Mucosa of rectum (tissue), 2 donors: ENCODE measurements around the gene GPSM1.

Experiments
- H3K27ac ChIP-seq, 2 donors: one replicate each; pipeline ENCODE4 v1.7.0; 2013; ENCODE audit warnings: inconsistent platforms in 2 of 2, low read depth in 2 of 2, low read length in 2 of 2
- H3K27me3 ChIP-seq, 2 donors: one replicate each; pipeline ENCODE4 v1.7.0; 2013; ENCODE audit warnings: low read length in 2 of 2; ENCODE audit not compliant: control insufficient read depth in 2 of 2, insufficient read depth in 2 of 2
- H3K36me3 ChIP-seq, 2 donors: one replicate each; pipeline ENCODE4 v1.7.0; 2013; ENCODE audit warnings: low read length in 2 of 2; ENCODE audit not compliant: control insufficient read depth in 2 of 2, insufficient read depth in 2 of 2
- H3K4me1 ChIP-seq, 2 donors: one replicate each; pipeline ENCODE4 v1.7.0; 2013; ENCODE audit warnings: low read length in 2 of 2, mild to moderate bottlenecking in 1 of 2; ENCODE audit not compliant: control insufficient read depth in 2 of 2, insufficient read depth in 2 of 2
- H3K4me3 ChIP-seq, 2 donors: one replicate each; pipeline ENCODE4 v1.7.0; 2013; ENCODE audit warnings: low read length in 2 of 2
- H3K9ac ChIP-seq, 2 donors: one replicate each; pipeline ENCODE4 v1.7.0; 2013; ENCODE audit warnings: low read length in 2 of 2, low read depth in 1 of 2, mild to moderate bottlenecking in 1 of 2
- H3K9me3 ChIP-seq, 2 donors: one replicate each; pipeline ENCODE4 v1.7.0; 2013; ENCODE audit warnings: low read length in 2 of 2; ENCODE audit not compliant: control insufficient read depth in 2 of 2
- donor health status: healthy.
- donor health status: Normal muscosa, but diverticular disease.

GPSM1 gene

DNA sequence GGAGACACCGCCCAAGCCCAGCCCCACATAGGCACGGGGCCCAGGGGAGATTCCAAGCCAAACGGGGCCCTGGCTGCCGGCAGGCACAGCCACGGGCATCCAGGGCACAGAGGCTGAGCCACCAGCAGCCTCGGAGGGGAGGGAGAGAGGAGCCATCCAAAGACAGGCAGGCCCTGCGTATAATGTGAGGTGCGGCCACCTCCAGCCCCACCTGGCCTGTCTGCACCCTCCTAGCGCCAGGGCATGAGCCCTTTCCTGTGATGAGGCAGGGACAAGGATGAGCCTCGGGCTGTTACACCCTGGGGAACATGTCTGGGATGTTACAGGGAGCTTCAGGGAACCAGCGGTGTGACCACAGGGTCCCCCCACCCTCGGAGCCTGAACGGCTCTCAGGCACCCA is 22.4 kb upstream of the GPSM1 start:
- Histone ChIP-seq H3K27me3 (peaks cover 8 to 18% of the 10 kb centered on the region in 2 donors), H3K4me3 (no peak overlapping the region), H3K36me3 (no peaks in the 10 kb centered on the region), H3K27ac (no peak overlapping the region), H3K9ac (no peak overlapping the region), H3K9me3 (no peaks in the 10 kb centered on the region), H3K4me1 (no peaks in the 10 kb centered on the region)

DNA sequence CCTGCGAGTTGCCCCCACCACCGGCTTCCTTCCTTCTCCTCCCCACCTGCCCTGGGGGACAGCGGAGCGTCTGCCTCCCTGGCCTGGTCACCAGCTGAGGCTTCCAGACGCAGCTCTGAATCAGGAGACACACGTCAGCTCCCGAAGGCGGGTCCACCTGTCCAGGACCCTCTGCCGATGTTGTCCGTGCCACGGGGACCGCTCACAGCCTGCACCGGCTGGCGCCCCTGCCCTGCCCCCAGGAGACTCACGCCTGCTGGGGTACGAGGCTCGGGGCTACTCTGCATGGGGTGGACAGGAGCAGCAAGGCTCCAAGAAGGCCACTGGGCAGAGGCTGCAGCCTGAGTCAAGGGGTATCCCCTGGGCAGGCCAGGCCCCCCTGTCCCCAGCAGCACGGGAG is 21.5 kb upstream of the GPSM1 start:
- Histone ChIP-seq H3K4me3 (no peak overlapping the region), H3K27me3 (peaks cover 8 to 21% of the 10 kb centered on the region in 2 donors), H3K9ac (no peak overlapping the region), H3K27ac (no peak overlapping the region), H3K4me1 (peaks cover 0 to 2% of the 10 kb centered on the region in 2 donors), H3K36me3 (no peaks in the 10 kb centered on the region), H3K9me3 (no peaks in the 10 kb centered on the region)

DNA sequence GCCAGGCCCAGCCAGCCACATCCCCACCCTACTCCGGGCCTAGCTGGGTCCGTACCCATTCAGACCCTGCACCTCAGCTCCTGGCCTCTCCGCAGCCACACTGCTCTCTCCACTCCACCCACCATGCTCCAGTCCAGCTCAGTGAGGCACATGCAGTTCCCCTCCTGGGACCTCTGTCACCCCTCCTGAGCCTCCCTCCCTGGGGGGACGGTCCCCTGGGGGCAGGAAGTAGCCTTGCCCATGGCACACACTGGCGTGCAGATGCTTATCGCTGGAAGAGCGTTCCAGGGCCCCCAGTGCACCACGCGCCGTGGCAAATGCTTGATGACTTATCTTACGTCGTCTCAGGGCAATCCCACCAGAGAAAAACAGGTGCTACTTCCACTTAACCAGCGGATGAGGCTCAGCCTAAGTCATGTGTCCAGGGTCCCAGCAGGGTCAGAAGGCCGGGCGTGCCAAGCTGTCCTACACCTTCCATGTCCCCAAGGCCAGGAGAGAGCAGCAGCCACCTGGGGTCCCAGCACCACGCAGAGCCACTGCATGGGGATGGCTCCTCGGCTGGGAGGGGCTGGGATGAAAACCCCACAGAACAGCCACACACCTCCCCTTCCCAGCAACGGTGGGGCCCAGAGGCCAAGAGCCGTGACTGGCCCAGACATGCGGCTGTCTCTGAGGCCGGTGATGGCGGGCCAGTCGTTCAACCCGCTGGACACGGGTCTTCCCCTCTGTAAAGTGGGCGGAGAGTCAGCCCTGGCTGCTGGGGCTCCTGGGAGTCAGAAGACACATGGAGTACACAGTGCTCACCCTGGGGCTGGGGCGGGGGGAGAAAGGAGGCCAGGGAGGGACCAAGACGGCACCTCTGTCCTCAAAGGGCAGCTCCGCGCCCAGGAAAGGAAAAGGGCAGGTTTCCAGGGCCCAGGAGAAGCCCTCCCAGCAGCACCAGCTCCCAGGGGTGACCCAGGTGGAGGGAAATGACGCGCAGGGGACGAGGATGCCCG is 20.8 kb upstream of the GPSM1 start:
- Histone ChIP-seq H3K4me3 (no peak overlapping the region), H3K27me3 (peaks cover 8 to 21% of the 10 kb centered on the region in 2 donors), H3K9ac (no peak overlapping the region)

DNA sequence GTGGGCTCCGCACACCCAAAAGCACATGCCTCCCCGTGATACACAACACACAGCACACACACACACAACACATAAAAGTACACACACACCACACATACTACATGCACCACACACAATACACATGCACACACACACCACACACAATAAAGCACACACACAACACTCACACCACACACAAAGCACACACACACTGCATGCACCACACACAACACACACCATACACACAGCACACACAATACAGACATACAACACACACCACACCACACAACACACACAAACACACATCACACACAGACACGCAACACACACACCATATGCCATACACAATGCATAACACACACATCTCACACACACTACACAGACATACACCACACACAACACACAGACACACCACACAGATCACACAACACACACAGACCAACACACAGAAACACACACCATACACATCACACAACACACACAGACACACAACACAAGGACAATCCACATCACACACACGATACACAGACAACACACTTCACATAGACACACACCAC is 20.1 kb upstream of the GPSM1 start:
- H3K4me3 ChIP-seq: no peak overlapping the region
- peaks cover 8 to 21% of the 10 kb centered on the region in 2 donors for H3K27me3 ChIP-seq
- no peaks in the 10 kb centered on the region for H3K36me3 ChIP-seq
- no peak overlapping the region for H3K9ac ChIP-seq
- H3K27ac ChIP-seq: no peak overlapping the region
- no peaks in the 10 kb centered on the region for H3K9me3 ChIP-seq
- peaks cover 0 to 9% of the 10 kb centered on the region in 2 donors for H3K4me1 ChIP-seq

More for the DNA sequence above, 20.8 kb upstream of the GPSM1 start:
- Histone ChIP-seq H3K9me3 (no peaks in the 10 kb centered on the region), H3K36me3 (no peaks in the 10 kb centered on the region), H3K4me1 (peaks cover 0 to 7% of the 10 kb centered on the region in 2 donors), H3K27ac (no peak overlapping the region)

DNA sequence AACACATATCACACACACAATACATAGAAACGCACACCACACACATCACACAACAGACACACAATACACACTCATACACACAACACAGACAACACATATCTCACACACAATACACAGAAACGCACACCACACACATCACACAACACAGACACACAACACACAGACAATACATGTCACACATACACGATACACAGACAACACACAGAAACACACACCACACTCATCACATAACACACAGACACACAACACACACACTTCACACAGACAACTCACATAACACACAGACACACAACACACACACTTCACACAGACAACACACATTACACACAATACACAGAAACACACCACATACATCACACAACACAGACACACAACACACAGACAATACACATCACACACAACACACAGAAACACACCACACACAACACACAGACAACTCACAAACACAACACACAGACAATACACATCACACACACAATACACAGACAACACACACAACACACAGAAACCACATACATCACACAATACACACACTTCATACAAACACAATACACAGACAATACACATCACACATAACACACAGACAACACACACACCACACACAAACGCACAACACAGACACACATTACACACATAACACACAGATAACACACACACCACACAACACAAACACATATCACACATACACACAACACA is 19.2 kb upstream of the GPSM1 start:
- Histone ChIP-seq H3K27me3 (peaks cover 8 to 21% of the 10 kb centered on the region in 2 donors), H3K4me3 (no peak overlapping the region), H3K27ac (no peak overlapping the region), H3K4me1 (peaks cover 0 to 9% of the 10 kb centered on the region in 2 donors), H3K36me3 (no peaks in the 10 kb centered on the region), H3K9ac (no peak overlapping the region), H3K9me3 (no peaks in the 10 kb centered on the region)

DNA sequence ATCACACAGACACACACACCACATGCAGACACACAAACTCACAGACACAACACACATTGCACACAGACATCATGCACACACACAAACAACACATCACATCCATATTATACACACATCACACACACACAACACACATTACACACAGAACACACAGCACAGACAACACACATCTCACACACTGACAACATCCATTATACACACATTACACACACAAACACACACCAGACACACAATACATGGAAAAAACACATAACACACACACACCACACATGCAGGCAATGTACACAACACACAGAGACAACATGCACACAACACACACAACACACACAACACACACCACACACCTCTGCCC is 18.7 kb upstream of the GPSM1 start:
- Histone ChIP-seq H3K27me3 (peaks cover 8 to 21% of the 10 kb centered on the region in 2 donors), H3K4me3 (no peak overlapping the region), H3K9ac (no peak overlapping the region), H3K27ac (no peak overlapping the region), H3K9me3 (no peaks in the 10 kb centered on the region), H3K36me3 (no peaks in the 10 kb centered on the region), H3K4me1 (peaks cover 0 to 9% of the 10 kb centered on the region in 2 donors)

DNA sequence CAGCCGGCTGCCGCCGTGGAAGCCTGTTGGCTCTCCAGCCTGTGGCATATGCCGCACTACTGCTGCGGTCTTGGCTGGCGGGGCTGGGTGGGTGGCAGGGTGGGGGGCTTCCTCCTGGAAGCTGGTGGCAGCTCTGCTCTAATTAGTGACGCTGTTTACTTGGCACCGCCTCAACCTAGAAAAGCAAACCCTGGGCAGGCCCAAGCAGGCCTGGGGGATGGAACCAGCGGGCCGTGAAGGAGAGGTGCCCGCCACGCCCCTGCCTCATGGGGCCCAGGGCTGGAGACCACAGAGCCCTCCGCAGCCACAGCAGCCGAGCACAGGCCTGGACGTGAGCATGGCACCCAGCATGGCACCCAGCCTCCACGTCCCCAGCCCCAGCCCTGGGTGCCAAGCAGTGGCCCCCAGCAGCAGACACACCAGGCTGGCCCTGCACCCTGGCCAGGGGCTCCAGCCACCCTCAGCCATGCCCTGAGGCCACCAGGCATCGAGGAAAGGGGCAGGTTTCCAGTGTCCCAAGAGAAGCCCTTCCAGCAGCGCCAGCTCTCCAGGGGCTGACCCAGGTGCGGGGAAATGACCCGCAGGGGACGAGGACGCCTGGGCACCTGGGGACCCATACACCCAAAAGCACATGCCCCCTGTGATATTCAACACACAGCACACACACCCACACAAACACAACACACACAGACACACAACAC is 18.1 kb upstream of the GPSM1 start:
- Histone ChIP-seq H3K27me3 (peaks cover 8 to 21% of the 10 kb centered on the region in 2 donors), H3K36me3 (no peaks in the 10 kb centered on the region), H3K4me3 (no peak overlapping the region), H3K4me1 (peaks cover 0 to 9% of the 10 kb centered on the region in 2 donors), H3K27ac (no peak overlapping the region), H3K9me3 (no peaks in the 10 kb centered on the region), H3K9ac (no peak overlapping the region)

DNA sequence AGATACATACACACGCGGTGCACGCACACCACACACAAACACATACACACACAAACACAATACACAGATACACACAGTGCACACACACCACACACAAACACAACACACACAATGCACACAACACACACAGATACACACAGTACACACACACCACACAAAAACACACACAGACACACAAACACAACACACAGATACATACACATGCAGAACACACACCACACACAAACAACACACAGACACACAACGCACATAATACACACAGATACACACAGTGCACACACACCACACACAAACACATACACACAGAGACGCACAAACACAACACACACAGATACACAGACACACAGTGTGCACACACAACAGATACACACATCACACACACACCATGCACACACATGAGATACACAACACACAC is 17.5 kb upstream of the GPSM1 start:
- H3K27me3 ChIP-seq: peaks cover 8 to 21% of the 10 kb centered on the region in 2 donors
- H3K4me3 ChIP-seq: no peak overlapping the region
- peaks cover 0 to 9% of the 10 kb centered on the region in 2 donors for H3K4me1 ChIP-seq
- H3K9ac ChIP-seq: no peak overlapping the region
- H3K9me3 ChIP-seq: peaks cover 0 to 2% of the 10 kb centered on the region in 2 donors
- no peak overlapping the region for H3K27ac ChIP-seq
- H3K36me3 ChIP-seq: no peaks in the 10 kb centered on the region

DNA sequence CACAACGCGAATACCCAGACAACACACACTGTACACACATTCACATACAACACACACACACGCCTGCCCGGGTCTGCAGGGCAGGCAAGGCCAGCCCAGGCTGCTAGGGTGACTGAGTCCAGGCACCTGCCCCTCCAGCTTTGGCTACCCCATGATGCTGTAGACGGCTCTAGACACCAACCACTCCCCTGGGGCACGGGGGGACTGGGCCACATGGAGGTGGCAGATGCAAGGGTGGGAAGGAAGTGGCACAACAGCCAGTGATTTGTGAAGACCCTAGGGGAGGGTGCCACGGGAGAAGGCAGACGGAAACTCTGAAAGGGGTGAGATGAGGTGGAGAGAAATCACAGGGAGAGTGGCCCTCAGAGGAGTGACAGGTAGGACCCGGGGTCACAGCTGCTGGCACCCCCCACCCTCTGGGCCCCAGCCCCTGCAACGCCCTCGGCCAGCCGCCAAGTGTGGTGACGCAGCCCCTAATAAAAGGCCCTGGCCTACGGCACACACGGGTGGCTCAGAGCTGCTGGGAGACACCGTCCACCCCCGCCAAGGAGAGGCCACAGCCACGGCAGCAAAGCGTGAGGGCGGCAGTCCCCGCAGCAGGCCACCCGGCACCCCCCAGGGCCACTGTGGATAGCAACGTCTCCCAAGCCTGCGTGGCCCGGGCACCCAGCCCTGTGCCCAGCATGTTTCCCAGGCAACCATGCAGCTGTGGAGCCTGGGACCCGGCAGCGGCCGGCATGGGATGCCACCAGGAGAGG is 16.9 kb upstream of the GPSM1 start:
- Histone ChIP-seq H3K4me1 (peaks cover 0 to 9% of the 10 kb centered on the region in 2 donors), H3K27ac (no peak overlapping the region), H3K36me3 (no peaks in the 10 kb centered on the region), H3K4me3 (no peak overlapping the region), H3K9me3 (peaks cover 0 to 2% of the 10 kb centered on the region in 2 donors), H3K27me3 (peaks cover 5 to 21% of the 10 kb centered on the region in 2 donors), H3K9ac (no peak overlapping the region)
